Measurements from ENCODE around the gene ZNF791.
"Not testable (repeated sequence)": the region's sequence is repeated elsewhere in the genome, so short reads cannot be mapped to it uniquely, and the experiment has no call there.

The ZNF791 gene

GRCh38 chr19:12610540-12611360 is at the start of gene ZNF791, which contains the start of gene ZNF490:
Gene ZNF791, plus strand, starts transcription at chr19:12610920. Its CDS starts 160 bp downstream, at chr19:12611080.
Gene ZNF490, minus strand, starts transcription at chr19:12610813. Its CDS starts 133 bp downstream, at chr19:12610680.
- H3K4me1 Mint-ChIP-seq (ENCODE audit: low read depth), result peaks cover 44% of the 10 kb centered on the region

GRCh38 chr19:12564016-12564664 is 46.6 kb upstream of the ZNF791 start:
- no peaks in the 10 kb centered on the region for H3K27me3 Mint-ChIP-seq
- H3K36me3 Mint-ChIP-seq (ENCODE audit: low read depth), result no peaks in the 10 kb centered on the region
- peak; percentile 97 for DNase-seq
- no peak overlapping the region for H3K4me3 Mint-ChIP-seq
- peaks cover 5% of the 10 kb centered on the region for H3K4me1 Mint-ChIP-seq (ENCODE audit: low read depth)
- H3K27ac Mint-ChIP-seq, result no peak overlapping the region
- no peaks in the 10 kb centered on the region for H3K9me3 Mint-ChIP-seq

More at GRCh38 chr19:12610540-12611360, at the start of gene ZNF791, which contains the start of gene ZNF490:
- Mint-ChIP-seq H3K4me3 (peak within 1 kb of the TSS; percentile 100), H3K27ac (peak within 1 kb of the TSS; percentile 99), H3K27me3 (no peaks in the 10 kb centered on the region), H3K9me3 (no peaks in the 10 kb centered on the region), H3K36me3 (ENCODE audit: low read depth) (peaks cover 58% of the 10 kb centered on the region)
- peak; percentile 95 for DNase-seq

DNA sequence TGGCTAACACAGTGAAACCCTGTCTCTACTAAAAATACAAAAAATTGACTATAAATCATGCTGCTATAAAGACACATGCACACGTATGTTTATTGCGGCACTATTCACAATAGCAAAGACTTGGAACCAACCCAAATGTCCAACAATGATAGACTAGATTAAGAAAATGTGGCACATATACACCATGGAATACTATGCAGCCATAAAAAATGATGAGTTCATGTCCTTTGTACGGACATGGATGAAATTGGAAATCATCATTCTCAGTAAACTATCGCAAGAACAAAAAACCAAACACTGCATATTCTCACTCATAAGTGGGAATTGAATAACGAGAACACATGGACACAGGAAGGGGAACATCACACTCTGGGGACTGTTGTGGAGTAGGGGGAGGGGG is 44.3 kb upstream of the ZNF791 start:
- not testable (repeated sequence) for DNase-seq; H3K4me1 Mint-ChIP-seq (ENCODE audit: low read depth); H3K4me3 Mint-ChIP-seq; H3K27me3 Mint-ChIP-seq; H3K36me3 Mint-ChIP-seq (ENCODE audit: low read depth); H3K9me3 Mint-ChIP-seq; H3K27ac Mint-ChIP-seq

DNA sequence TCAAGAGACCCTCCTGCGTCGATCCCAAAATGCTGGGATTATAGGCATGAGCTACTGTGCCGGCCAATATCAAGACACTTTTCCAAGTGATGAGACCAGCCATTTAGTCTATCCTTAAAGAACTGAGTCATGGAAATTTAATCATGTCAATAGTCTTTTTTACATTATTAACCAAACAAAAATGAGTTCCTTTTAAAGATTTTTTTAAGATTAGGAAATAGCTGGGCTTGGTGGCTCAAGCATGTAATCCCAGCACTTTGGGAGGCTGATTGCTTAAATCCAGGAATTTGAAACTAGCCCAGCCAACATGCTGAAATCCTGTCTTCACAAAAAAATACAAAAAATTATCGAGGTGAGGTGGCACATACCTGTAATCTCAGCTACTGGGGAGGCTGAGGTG is 42.8 kb upstream of the ZNF791 start:
- no peak overlapping the region for H3K27ac Mint-ChIP-seq
- no peak overlapping the region for H3K4me3 Mint-ChIP-seq
- peaks cover 5% of the 10 kb centered on the region for H3K4me1 Mint-ChIP-seq (ENCODE audit: low read depth)
- H3K9me3 Mint-ChIP-seq, result no peaks in the 10 kb centered on the region
- no peak for DNase-seq
- H3K27me3 Mint-ChIP-seq, result no peaks in the 10 kb centered on the region
- H3K36me3 Mint-ChIP-seq (ENCODE audit: low read depth), result no peaks in the 10 kb centered on the region

DNA sequence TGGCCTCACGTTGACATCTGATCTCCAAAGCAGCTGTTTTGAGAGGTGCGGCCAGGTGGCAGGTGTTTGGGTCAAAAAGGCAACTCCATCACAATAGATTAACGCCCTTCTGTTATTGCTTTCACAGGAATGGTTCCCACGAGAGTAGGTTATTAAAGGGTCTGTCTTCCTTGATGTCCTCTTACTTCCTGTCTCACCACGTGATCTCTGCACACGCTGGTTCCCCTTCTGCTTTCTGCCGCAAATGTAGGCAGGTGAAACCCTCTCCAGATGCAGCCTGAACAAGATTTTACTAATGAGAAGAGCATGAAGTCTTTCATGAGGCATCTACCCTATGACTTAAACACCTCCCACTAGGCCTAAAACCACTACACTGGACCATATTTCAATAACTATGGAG is 36.7 kb upstream of the ZNF791 start:
- Mint-ChIP-seq H3K27ac (peak overlapping the region; percentile 45), H3K4me1 (ENCODE audit: low read depth) (peaks cover 7% of the 10 kb centered on the region), H3K4me3 (no peak overlapping the region), H3K9me3 (no peaks in the 10 kb centered on the region), H3K36me3 (ENCODE audit: low read depth) (peaks cover 18% of the 10 kb centered on the region), H3K27me3 (no peaks in the 10 kb centered on the region)
- no peak for DNase-seq

- no peak for DNase-seq
- Mint-ChIP-seq H3K27me3 (no peaks in the 10 kb centered on the region), H3K36me3 (ENCODE audit: low read depth) (peaks cover 61% of the 10 kb centered on the region), H3K4me1 (ENCODE audit: low read depth) (peaks cover 7% of the 10 kb centered on the region), H3K4me3 (no peak overlapping the region), H3K9me3 (peaks cover 22% of the 10 kb centered on the region), H3K27ac (no peak overlapping the region)
Measured at GRCh38 chr19:12578641-12579040, 32.1 kb upstream of the ZNF791 start.

DNA sequence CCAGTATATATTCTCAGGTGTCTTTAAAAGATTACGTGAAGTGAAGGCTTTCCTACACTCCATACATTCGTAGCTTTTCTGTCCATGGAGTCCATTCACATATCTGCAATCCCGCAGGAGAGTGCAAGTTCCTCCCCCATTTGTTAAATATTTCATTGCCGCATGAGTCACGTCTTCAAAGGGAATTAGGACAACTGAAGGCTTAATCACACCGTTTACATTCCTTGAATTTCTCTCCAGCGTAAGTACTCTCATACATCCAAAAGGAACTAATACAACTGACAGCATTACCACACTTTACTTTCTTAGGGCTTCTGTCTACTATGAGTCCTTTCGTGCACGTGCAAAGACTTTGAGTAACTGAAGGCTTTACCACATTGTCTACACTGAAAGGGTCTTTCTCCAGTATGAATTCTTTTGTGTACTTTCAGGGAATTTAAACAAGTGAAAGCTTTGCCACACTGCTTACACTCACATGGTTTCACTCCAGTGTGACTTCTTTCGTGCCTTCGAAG is 30.5 kb upstream of the ZNF791 start:
- Mint-ChIP-seq H3K36me3 (ENCODE audit: low read depth) (peaks cover 64% of the 10 kb centered on the region), H3K27me3 (no peaks in the 10 kb centered on the region), H3K9me3 (peaks cover 22% of the 10 kb centered on the region), H3K27ac (no peak overlapping the region), H3K4me1 (ENCODE audit: low read depth) (no peaks in the 10 kb centered on the region), H3K4me3 (no peak overlapping the region)
- no peak for DNase-seq

GRCh38 chr19:12581100-12581499 is 29.6 kb upstream of the ZNF791 start:
- H3K27me3 Mint-ChIP-seq, result no peaks in the 10 kb centered on the region
- H3K27ac Mint-ChIP-seq, result no peak overlapping the region
- DNase-seq, result no peak
- H3K9me3 Mint-ChIP-seq, result peaks cover 22% of the 10 kb centered on the region
- peaks cover 64% of the 10 kb centered on the region for H3K36me3 Mint-ChIP-seq (ENCODE audit: low read depth)
- no peaks in the 10 kb centered on the region for H3K4me1 Mint-ChIP-seq (ENCODE audit: low read depth)
- no peak overlapping the region for H3K4me3 Mint-ChIP-seq

DNA sequence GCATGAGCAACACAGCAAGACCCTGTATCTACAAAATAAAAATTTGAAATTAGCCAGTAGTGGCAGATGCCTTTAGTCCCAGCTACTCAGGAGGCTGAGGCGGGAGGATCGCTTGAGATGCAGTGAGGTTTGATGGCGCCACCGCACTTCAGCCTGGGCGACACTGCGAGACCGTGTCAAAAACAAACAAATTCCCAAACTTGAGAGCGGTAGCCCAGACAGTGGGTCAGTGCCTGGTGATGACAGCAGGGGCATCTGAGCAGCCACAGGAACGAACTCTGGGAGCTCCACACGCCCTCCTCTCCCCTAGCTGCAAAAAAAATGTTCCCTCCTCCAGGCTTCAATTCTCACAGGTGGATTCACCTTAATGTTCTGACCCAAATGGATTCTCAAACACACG is 14.2 kb upstream of the ZNF791 start:
- Mint-ChIP-seq H3K27ac (no peak overlapping the region), H3K27me3 (no peaks in the 10 kb centered on the region), H3K4me1 (ENCODE audit: low read depth) (no peaks in the 10 kb centered on the region)

GRCh38 chr19:12596927-12597548 is 13.7 kb upstream of the ZNF791 start:
- Mint-ChIP-seq H3K36me3 (ENCODE audit: low read depth) (peaks cover 33% of the 10 kb centered on the region), H3K4me1 (ENCODE audit: low read depth) (no peaks in the 10 kb centered on the region), H3K27ac (no peak overlapping the region), H3K27me3 (no peaks in the 10 kb centered on the region), H3K9me3 (no peaks in the 10 kb centered on the region), H3K4me3 (no peak overlapping the region)
- no peak for DNase-seq

More for the DNA sequence above, 14.2 kb upstream of the ZNF791 start:
- Mint-ChIP-seq H3K4me3 (no peak overlapping the region), H3K9me3 (no peaks in the 10 kb centered on the region), H3K36me3 (ENCODE audit: low read depth) (peaks cover 32% of the 10 kb centered on the region)
- no peak for DNase-seq

DNA sequence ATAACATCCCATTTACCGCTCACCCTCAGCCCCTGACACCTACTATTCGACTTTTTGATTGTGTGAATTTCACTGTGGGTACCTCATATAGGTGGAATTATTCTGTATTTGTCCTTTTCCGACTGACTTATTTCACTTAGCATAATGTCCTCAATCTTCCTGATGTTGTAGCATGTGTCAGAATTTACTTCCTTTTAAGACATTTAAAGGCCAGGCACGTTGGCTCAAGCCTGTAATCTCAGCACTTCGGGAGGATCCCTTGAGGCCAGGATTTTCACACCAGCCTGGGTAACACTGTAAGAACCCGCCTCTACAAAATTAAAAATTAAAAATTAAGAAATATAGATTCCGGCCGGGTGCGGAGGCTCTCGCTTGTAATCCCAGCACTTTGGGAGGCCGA is 13.1 kb upstream of the ZNF791 start:
- no peak overlapping the region for H3K27ac Mint-ChIP-seq

DNA sequence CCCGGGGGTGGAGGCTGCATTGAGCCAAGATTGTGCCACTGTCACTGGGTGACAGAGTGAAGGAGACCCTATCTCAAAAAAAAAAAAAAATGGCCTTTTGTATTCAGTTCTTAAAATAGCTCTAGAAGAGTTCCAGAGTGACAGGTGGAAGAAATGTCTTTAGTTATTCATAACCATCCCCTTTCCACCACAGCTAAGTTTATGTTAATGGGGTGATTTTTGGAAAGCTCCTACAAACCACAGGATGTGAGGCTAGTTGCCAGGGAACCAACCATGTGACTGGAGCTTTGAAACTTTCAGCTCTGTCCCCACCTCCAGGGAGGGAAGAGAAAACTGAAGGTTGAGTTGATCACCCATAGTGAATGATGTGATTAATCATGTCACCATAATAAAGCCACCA is 7.0 kb upstream of the ZNF791 start:
- Mint-ChIP-seq H3K27me3 (no peaks in the 10 kb centered on the region), H3K4me3 (no peak overlapping the region), H3K4me1 (ENCODE audit: low read depth) (peaks cover 18% of the 10 kb centered on the region), H3K36me3 (ENCODE audit: low read depth) (peaks cover 46% of the 10 kb centered on the region), H3K27ac (peak overlapping the region; percentile 75), H3K9me3 (no peaks in the 10 kb centered on the region)
- DNase-seq, result no peak

More for the DNA sequence above, 13.1 kb upstream of the ZNF791 start:
- no peaks in the 10 kb centered on the region for H3K27me3 Mint-ChIP-seq
- peaks cover 39% of the 10 kb centered on the region for H3K36me3 Mint-ChIP-seq (ENCODE audit: low read depth)
- DNase-seq, result no peak
- no peaks in the 10 kb centered on the region for H3K4me1 Mint-ChIP-seq (ENCODE audit: low read depth)
- H3K9me3 Mint-ChIP-seq, result no peaks in the 10 kb centered on the region
- H3K4me3 Mint-ChIP-seq, result no peak overlapping the region

GRCh38 chr19:12606796-12607195 is 3.9 kb upstream of the ZNF791 start:
- H3K4me1 Mint-ChIP-seq (ENCODE audit: low read depth), result peaks cover 32% of the 10 kb centered on the region
- H3K9me3 Mint-ChIP-seq, result no peaks in the 10 kb centered on the region
- DNase-seq, result no peak
- H3K36me3 Mint-ChIP-seq (ENCODE audit: low read depth), result peaks cover 54% of the 10 kb centered on the region
- no peaks in the 10 kb centered on the region for H3K27me3 Mint-ChIP-seq
- H3K27ac Mint-ChIP-seq, result no peak overlapping the region
- H3K4me3 Mint-ChIP-seq, result no peak overlapping the region

GRCh38 chr19:12607631-12608030 is 3.1 kb upstream of the ZNF791 start:
- Mint-ChIP-seq H3K9me3 (no peaks in the 10 kb centered on the region), H3K27me3 (no peaks in the 10 kb centered on the region), H3K36me3 (ENCODE audit: low read depth) (peaks cover 49% of the 10 kb centered on the region), H3K4me3 (no peak overlapping the region), H3K27ac (no peak overlapping the region), H3K4me1 (ENCODE audit: low read depth) (peaks cover 36% of the 10 kb centered on the region)
- DNase-seq, result no peak
